LNCaP clone FGC (cell line): ENCODE results near the gene CIBAR2.

Experiments used
- DNase-seq: peaks from one replicate; pipeline ENCODE4 v3.0.0-alpha.2; 2011; ENCODE audit warnings: low read depth
- H3K4me3 ChIP-seq: 2 replicates; pipeline ENCODE4 v1.5.1; 2011; ENCODE audit warnings: mild to moderate bottlenecking, low read depth, low read length, control low read depth
- TF ChIP-seq, protein P1 (sequence below): IDR thresholded peaks from 2 replicates; pipeline ENCODE4 v1.5.1; 2012; ENCODE audit warnings: mild to moderate bottlenecking; ENCODE audit not compliant: control insufficient read depth, insufficient read depth; ENCODE audit errors: extremely low read depth

CIBAR2 gene

DNA sequence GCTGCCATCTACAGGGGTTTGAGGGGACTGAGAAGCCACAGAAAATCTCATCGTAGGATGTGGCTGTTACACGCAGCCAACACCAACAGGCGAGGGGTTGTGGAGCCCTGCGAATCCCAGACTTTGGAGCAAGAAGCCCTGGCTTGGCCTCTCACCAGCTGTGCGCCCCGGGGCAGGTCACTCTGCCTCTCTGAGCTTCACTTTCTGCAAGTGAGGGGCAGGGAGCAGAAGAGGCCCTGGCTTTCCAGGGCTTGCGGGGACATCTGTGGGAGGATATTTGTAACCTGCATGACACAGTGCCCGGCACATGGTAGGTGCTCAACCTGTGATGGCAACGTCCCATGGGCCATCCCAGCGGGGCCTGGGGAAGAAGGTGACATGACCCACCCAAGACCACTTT is 32.9 kb upstream of the CIBAR2 start:
- H3K4me3 ChIP-seq, result no peak overlapping the region
- no peak for DNase-seq
- TF ChIP-seq, protein P1, sequence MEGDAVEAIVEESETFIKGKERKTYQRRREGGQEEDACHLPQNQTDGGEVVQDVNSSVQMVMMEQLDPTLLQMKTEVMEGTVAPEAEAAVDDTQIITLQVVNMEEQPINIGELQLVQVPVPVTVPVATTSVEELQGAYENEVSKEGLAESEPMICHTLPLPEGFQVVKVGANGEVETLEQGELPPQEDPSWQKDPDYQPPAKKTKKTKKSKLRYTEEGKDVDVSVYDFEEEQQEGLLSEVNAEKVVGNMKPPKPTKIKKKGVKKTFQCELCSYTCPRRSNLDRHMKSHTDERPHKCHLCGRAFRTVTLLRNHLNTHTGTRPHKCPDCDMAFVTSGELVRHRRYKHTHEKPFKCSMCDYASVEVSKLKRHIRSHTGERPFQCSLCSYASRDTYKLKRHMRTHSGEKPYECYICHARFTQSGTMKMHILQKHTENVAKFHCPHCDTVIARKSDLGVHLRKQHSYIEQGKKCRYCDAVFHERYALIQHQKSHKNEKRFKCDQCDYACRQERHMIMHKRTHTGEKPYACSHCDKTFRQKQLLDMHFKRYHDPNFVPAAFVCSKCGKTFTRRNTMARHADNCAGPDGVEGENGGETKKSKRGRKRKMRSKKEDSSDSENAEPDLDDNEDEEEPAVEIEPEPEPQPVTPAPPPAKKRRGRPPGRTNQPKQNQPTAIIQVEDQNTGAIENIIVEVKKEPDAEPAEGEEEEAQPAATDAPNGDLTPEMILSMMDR, result no peak

DNA sequence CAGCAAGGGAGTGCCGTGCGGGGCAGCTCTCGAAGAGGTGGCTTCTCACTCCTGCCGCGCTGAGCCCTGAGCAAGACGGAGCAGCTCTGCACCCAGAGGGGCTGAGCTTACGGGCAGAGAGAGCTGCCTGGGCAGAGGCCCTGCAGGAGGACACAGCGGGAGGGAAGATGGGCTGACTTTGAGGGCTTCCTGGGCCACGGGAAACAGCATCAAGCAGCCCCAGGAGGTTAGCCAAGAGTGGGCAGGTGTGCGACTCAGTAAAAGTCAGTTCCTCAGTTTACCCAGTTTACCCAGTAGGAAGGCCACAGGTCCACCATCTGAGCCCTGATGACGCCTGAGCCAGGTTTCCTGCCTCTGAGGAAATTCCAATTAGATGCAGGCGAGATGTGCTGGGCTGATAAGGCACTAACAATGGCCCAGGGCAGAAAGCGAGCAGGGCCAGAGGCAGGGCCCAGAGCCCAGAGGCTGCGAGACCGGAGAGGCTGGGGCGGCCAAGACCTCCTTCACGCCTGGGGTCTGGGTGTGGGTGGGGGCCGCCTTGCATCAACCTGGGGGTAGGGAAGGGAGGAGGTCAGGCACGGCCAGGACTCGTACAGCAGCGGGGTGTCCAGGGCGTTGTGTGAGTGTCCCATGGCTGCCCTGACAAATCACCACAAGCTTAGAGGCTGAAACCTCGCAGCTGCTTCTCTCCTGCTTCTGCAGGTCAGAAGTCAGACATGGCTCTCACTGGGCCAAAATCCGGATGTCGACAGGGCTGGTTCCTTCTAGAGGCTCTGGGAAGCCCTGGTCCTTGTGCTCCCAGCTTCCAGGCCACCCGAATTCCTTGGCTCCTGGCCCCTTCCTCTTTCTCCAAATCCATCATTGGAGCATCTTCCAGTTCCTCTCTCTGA is 32.0 kb upstream of the CIBAR2 start:
- TF ChIP-seq, protein P1, result no peak
- DNase-seq, result no peak
- no peak overlapping the region for H3K4me3 ChIP-seq

DNA sequence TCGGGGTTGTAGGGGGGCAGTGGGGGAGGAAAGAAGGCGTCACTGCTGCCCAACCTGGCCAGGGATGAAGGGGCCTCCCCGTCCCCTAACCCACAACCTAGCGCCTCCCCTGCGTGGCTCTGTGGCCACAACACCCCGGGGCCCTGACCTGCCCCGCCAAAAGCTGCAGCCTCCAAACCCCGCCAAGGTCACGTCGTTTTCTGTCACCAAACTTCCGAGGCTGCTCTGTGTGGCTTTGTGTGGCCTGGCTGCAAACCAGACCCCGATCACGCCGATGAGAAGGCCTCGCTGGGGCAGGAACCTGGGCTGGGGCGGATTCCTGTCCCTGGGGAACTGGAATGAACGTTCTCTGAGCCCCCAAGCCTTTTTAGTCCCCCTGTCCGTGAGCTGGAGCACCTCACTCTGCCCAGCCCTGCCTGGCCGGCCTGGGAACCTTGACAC is 30.5 kb upstream of the CIBAR2 start:
- H3K4me3 ChIP-seq, result no peak overlapping the region
- TF ChIP-seq, protein P1, result no peak
- no peak for DNase-seq

DNA sequence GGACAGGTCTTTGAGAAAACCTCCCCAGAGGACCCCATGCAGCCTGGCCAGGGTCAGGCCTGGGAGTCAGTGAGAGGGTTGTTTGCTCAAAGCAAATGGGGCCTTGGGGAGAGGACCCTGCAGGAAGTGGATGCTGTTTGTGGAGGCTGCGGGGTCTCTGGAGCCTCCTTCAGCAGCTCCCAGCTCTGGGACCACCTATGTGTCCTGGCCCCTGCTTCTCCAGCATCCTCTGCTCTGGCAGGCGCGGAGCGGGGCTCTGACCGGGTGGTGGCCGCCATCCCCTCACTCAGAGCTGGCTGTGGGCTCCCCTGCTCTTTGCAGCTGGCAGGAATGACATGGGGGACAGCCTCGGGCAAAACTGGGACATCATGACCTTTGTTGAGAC is 29.8 kb upstream of the CIBAR2 start:
- DNase-seq, result no peak
- no peak overlapping the region for H3K4me3 ChIP-seq
- TF ChIP-seq, protein P1, result no peak

DNA sequence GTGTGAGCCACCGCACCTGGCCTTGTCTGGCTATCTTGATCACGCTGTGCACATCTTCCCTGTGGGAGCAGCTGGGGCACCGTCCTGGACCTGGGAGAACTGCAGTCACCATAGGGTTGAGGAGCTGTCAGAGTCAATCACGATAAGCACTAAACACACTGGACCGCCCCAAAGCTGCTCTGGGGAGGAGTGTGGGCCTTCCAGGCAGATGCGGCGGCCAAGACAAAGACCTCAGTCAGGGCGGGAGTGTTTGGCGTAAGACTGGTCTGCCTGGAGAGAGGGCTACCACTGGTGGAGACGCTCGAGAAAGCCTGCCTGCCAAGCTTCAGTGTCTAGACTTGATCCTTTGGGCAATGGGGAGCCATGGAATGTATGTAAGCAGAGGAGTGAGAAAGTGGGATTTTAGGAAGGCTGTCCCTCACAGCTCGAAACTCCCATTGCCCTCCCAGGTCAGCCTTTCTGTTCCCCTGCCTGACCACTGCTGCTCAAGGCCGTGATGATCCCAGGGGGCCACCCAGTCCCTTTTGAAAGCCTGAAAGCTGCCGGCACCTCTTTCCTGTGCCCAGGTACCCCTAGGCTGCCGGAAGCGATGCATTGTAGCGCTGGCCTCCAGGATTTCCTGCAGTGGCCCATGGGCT is 29.3 kb upstream of the CIBAR2 start:
- TF ChIP-seq, protein P1, result no peak
- H3K4me3 ChIP-seq, result no peak overlapping the region
- no peak for DNase-seq

DNA sequence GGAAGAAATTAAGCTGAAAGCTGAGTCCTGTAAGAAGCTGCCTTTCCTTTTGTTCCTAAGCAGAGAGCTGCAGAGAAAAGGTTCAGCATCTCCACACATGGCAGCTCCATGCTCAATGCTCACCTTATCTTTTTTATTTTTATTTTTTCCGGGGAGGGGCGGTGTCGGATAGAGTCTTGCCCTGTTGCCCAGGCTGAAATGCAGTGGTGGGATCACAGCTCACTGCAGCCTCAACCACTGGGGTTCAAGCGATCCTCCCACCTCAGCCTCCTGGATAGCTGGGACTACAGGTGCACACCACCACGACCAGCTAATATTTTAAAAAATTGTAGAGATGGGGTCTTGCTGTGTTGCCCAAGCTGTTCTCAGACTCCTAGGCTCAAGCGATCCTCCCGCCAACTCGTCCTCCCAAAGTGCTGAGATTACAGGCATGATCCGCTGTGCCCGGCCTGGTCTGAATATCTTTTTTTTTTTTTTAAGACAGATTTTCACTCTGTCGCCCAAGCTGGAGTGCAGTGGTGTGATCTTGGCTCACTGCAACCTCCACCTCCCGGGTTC is 28.3 kb upstream of the CIBAR2 start:
- H3K4me3 ChIP-seq, result no peak overlapping the region
- TF ChIP-seq, protein P1, result no peak
- DNase-seq, result no peak
